HG03460 (cell line): ENCODE results near the gene ARL6IP4.

Experiments
- ATAC-seq: cut with Tn5 transposase; IDR thresholded peaks from one replicate; pipeline ENCODE4 v1.9.1; 2021; ENCODE audit not compliant: unreplicated experiment

Gene ARL6IP4

GRCh38 chr12:122958198-122958888 lies 22.1 kb upstream of the ARL6IP4 start:
- ATAC-seq, result no peak

GRCh38 chr12:122959566-122960192 lies 20.8 kb upstream of the ARL6IP4 start:
- ATAC-seq, result no peak

GRCh38 chr12:122960193-122960569 lies 20.3 kb upstream of the ARL6IP4 start:
- no peak for ATAC-seq

GRCh38 chr12:122961531-122962329 lies 18.8 kb upstream of the ARL6IP4 start:
- ATAC-seq, result no peak

GRCh38 chr12:122963941-122964265 lies 16.6 kb upstream of the ARL6IP4 start:
- ATAC-seq, result no peak

- no peak for ATAC-seq
Observed at GRCh38 chr12:122964439-122965257, 15.8 kb upstream of the ARL6IP4 start.

- ATAC-seq, result no peak
Observed at GRCh38 chr12:122965321-122965751, 15.1 kb upstream of the ARL6IP4 start.

- ATAC-seq, result peak; percentile 77
Observed at GRCh38 chr12:122965851-122966742, 14.4 kb upstream of the ARL6IP4 start, which contains the start of gene ABCB9. ABCB9 (minus strand) TSS chr12:122966463; CDS start chr12:122960235, 6,228 bp downstream.

GRCh38 chr12:122966743-122967550 lies 13.5 kb upstream of the ARL6IP4 start:
- no peak for ATAC-seq

GRCh38 chr12:122968104-122968503 lies 12.4 kb upstream of the ARL6IP4 start:
- ATAC-seq, result no peak

GRCh38 chr12:122969676-122970075 lies 10.8 kb upstream of the ARL6IP4 start:
- no peak for ATAC-seq

- ATAC-seq, result peak; percentile 72
Observed at GRCh38 chr12:122974274-122974891, 6.1 kb upstream of the ARL6IP4 start.

- peak; percentile 69 for ATAC-seq
Observed at GRCh38 chr12:122974892-122975789, 5.3 kb upstream of the ARL6IP4 start, which contains the start of gene OGFOD2. OGFOD2 (plus strand) TSS chr12:122975244; CDS start chr12:122975252, 8 bp downstream.

- ATAC-seq, result no peak
Observed at GRCh38 chr12:122975790-122976647, 4.5 kb upstream of the ARL6IP4 start.

GRCh38 chr12:122976648-122976975 lies 3.9 kb upstream of the ARL6IP4 start:
- ATAC-seq, result no peak

- ATAC-seq, result no peak
Observed at GRCh38 chr12:122977153-122977552, 3.3 kb upstream of the ARL6IP4 start.
